Endothelial cell of umbilical vein (primary cell): Measurements from ENCODE around the gene COBLL1. TPM values are rescaled to one million over a fixed set of nuclear protein-coding genes. Genes with fewer than 3 reads are reported as not detected.

ENCODE experiments used
- BruUV-seq: library from RNA; stranded (reverse); fragments of 400-500 nt; replicated peaks from 2 replicates; lab custom pipeline; 2021; lab: Mats Ljungman, UMichigan
- CTCF ChIA-PET: fragments of 300-600, 350-600 bp; sonication (Branson Sonifier 250); formaldehyde crosslinking; loops from one replicate; lab custom pipeline; 2021; ENCODE audit warnings: antibody characterized with exemption, inconsistent platforms; lab: Charles Lee
- POLR2A ChIA-PET: fragments of 300-600, 350-600 bp; sonication (Branson Sonifier 250); formaldehyde crosslinking; loops from one replicate; lab custom pipeline; 2021; ENCODE audit warnings: antibody characterized with exemption, inconsistent platforms; lab: Charles Lee
- DNase-seq: peaks from one replicate; pipeline ENCODE4 v3.0.0-alpha.2; 2011; ENCODE audit warnings: low read depth, low spot score
- FAIRE-seq: peaks from 2 replicates; lab custom pipeline; 2011; peaks lifted over from hg19 to GRCh38; lab: Jason Lieb, UNC
- H2AFZ ChIP-seq: 2 replicates; pipeline ENCODE4 v1.6.0; 2012; ENCODE audit warnings: low read depth, low read length, control low read depth, inconsistent platforms
- H3K27ac ChIP-seq: 2 replicates; pipeline ENCODE4 v1.5.1; 2011; ENCODE audit warnings: low read depth, mild to moderate bottlenecking, control low read depth, low read length, moderate library complexity; ENCODE audit not compliant: insufficient read depth
- H3K27me3 ChIP-seq, 2 experiments: 2 replicates each; pipeline versions ENCODE4 v1.6.0 to v1.6.1; 2011; ENCODE audit warnings: low read length in 2 of 2, mixed read lengths in 1 of 2; ENCODE audit not compliant: control insufficient read depth in 2 of 2, insufficient read depth in 2 of 2
- H3K36me3 ChIP-seq, 2 experiments: 2 replicates in 1 of 2; 3 replicates in 1 of 2; pipeline ENCODE4 v1.5.1; 2011; ENCODE audit warnings: low read length in 2 of 2, mild to moderate bottlenecking in 1 of 2, moderate library complexity in 1 of 2; ENCODE audit not compliant: control insufficient read depth in 2 of 2, insufficient read depth in 2 of 2; ENCODE audit errors: extremely low read depth in 1 of 2
- H3K4me1 ChIP-seq: 3 replicates; pipeline ENCODE4 v1.5.1; 2011; ENCODE audit warnings: mild to moderate bottlenecking, low read length; ENCODE audit not compliant: control insufficient read depth, insufficient read depth; ENCODE audit errors: extremely low read depth
- H3K4me2 ChIP-seq: 2 replicates; pipeline ENCODE4 v1.6.1; 2011; ENCODE audit warnings: low read length, control low read depth, mixed read lengths; ENCODE audit not compliant: insufficient read depth
- H3K4me3 ChIP-seq, 3 experiments: fragments of 200-600 bp in 1 of 3; sonication (generic), shearing (Covaris generic) in 1 of 3; replicated peaks in 1 of 3; 2 replicates each; pipeline ENCODE4 v1.5.1; 2011 to 2016; ENCODE audit warnings: control low read depth in 3 of 3, low read length in 3 of 3, mild to moderate bottlenecking in 2 of 3, inconsistent platforms in 1 of 3, low read depth in 1 of 3, moderate library complexity in 1 of 3; ENCODE audit not compliant: insufficient read depth in 1 of 3
- H3K79me2 ChIP-seq: 2 replicates; pipeline ENCODE4 v1.6.0; 2012; ENCODE audit warnings: low read length, inconsistent platforms; ENCODE audit not compliant: control insufficient read depth, insufficient read depth
- H3K9ac ChIP-seq: replicated peaks from 2 replicates; pipeline ENCODE3; 2011; ENCODE audit warnings: low read length, control low read depth; ENCODE audit not compliant: insufficient read depth; ENCODE audit errors: extremely low read depth
- H3K9me1 ChIP-seq: replicated peaks from 3 replicates; pipeline ENCODE4 v1.6.0; 2011; ENCODE audit warnings: mild to moderate bottlenecking, low read length; ENCODE audit not compliant: control insufficient read depth, insufficient read depth; ENCODE audit errors: extremely low read depth
- H3K9me3 ChIP-seq: replicated peaks from 2 replicates; pipeline ENCODE4 v1.5.1; 2012; ENCODE audit warnings: low read length, inconsistent platforms; ENCODE audit not compliant: control insufficient read depth, insufficient read depth
- H4K20me1 ChIP-seq: replicated peaks from 2 replicates; pipeline ENCODE3; 2011; ENCODE audit warnings: mild to moderate bottlenecking, low read length; ENCODE audit not compliant: control insufficient read depth, insufficient read depth; ENCODE audit errors: extremely low read depth
- CTCF ChIP-seq, 2 donors: IDR thresholded peaks; 1 replicate in 1 of 2; 2 replicates in 1 of 2; pipeline ENCODE4 v1.5.1; 2011; ENCODE audit warnings: low read length in 2 of 2, mild to moderate bottlenecking in 2 of 2, moderate library complexity in 2 of 2, control low read depth in 1 of 2, inconsistent platforms in 1 of 2, low read depth in 1 of 2; ENCODE audit not compliant: insufficient read depth in 1 of 2; ENCODE audit errors: extremely low read depth in 1 of 2
- EZH2 ChIP-seq: IDR thresholded peaks from 2 replicates; pipeline ENCODE4 v1.6.1; 2012; ENCODE audit warnings: borderline replicate concordance, low read depth, mild to moderate bottlenecking, moderate library complexity, low read length, inconsistent platforms; ENCODE audit not compliant: severe bottlenecking
- FOS ChIP-seq: IDR thresholded peaks from 2 replicates; pipeline ENCODE4 v1.6.1; 2011; ENCODE audit warnings: mild to moderate bottlenecking, low read length, moderate library complexity, borderline replicate concordance; ENCODE audit not compliant: insufficient read depth
- GATA2 ChIP-seq: IDR thresholded peaks from 2 replicates; pipeline ENCODE4 v1.7.0; 2011; ENCODE audit warnings: low read depth, mild to moderate bottlenecking, moderate library complexity, mixed read lengths, low read length; ENCODE audit not compliant: insufficient read length, insufficient read depth
- JUN ChIP-seq: IDR thresholded peaks from 2 replicates; pipeline ENCODE4 v1.6.1; 2011; ENCODE audit warnings: borderline replicate concordance, low read depth; ENCODE audit not compliant: insufficient read length, insufficient read depth
- MAX ChIP-seq: IDR thresholded peaks from 2 replicates; pipeline ENCODE4 v1.6.1; 2011; ENCODE audit not compliant: insufficient read depth, insufficient read length
- MYC ChIP-seq: IDR thresholded peaks from one replicate; pipeline ENCODE4 v1.6.1; 2011; ENCODE audit warnings: mild to moderate bottlenecking, low read depth, low read length
- POLR2A ChIP-seq: IDR thresholded peaks from 2 replicates; pipeline ENCODE4 v1.6.1; 2012; ENCODE audit warnings: low read depth, mild to moderate bottlenecking, control low read depth, low read length
- POLR2AphosphoS5 ChIP-seq: IDR thresholded peaks from 2 replicates; pipeline ENCODE4 v1.6.1; 2012; ENCODE audit warnings: low read depth, mild to moderate bottlenecking, control low read depth, low read length, moderate library complexity; ENCODE audit not compliant: insufficient read depth
- dilution Hi-C: fragments of 300-500 bp; cut with MboI; formaldehyde crosslinking; loops from one replicate; pipeline ENCODE4 v1.15.0; 2019; ENCODE audit warnings: low sequenced_read_pairs; ENCODE audit not compliant: extremely low pct_ligation_motif_present
- intact Hi-C: fragments of 100-400 bp; cut with micrococcal nuclease; formaldehyde crosslinking; loops from one replicate; pipeline ENCODE4 v1.10.0; 2022
- polyA plus RNA-seq, 4 experiments: library from polyadenylated mRNA; depleted of rRNA in 3 of 4; stranded (reverse) in 3 of 4; unstranded in 1 of 4; fragments of >200 nt; gene quantifications; 2 replicates each; pipeline versions ENCODE4 v1.2.1 to v1.2.3, GENCODE V29; 2011 to 2012; ENCODE audit warnings: missing spikeins in 1 of 4
- total RNA-seq: library from RNA; stranded (reverse); gene quantifications from 2 replicates; pipeline ENCODE4 v1.2.3, GENCODE V29; 2021

Gene COBLL1
- total and polyA plus RNA-seq, 2 donors (not counting 3 experiments of a cell fraction or from before 2014, with no cell fraction given) = 9.1 to 38.4 TPM

GRCh38 chr2:164662066-164662465 lies 179.6 kb downstream of the COBLL1 start:
- POLR2A ChIA-PET = no interaction called here

More at GRCh38 chr2:164662066-164662465, 179.6 kb downstream of the COBLL1 start:
- Histone ChIP-seq H3K27ac (no peak overlapping the region), H3K79me2 (no peaks in the 10 kb centered on the region), H3K4me2 (no peak overlapping the region), H4K20me1 (no peaks in the 10 kb centered on the region), H3K9me1 (no peaks in the 10 kb centered on the region), H3K4me3 (no peak overlapping the region), H3K9me3 (no peaks in the 10 kb centered on the region), H2AFZ (no peak overlapping the region), H3K9ac (no peak overlapping the region), H3K36me3 (no peaks in the 10 kb centered on the region), H3K27me3 (no peaks in the 10 kb centered on the region), H3K4me1 (no peaks in the 10 kb centered on the region)
- no peak for FAIRE-seq
- CTCF ChIA-PET = no interaction called here
- intact Hi-C loops (no loop called here), dilution Hi-C loops (no loop called here)
- BruUV-seq = no TSS peak
- no peak for DNase-seq
- TF ChIP-seq FOS (no peak), MAX (no peak), JUN (no peak), GATA2 (no peak), EZH2 (no peak), CTCF (IDR thresholded peaks at IDR 0.05; ENCODE audit: extremely low read depth in 1 of 2, insufficient read depth in 1 of 2, low read depth in 1 of 2, low read length in 2 of 2) (no peak), POLR2AphosphoS5 (no peak), POLR2A (no peak), MYC (no peak)
